ENCODE measurements around the gene TLR6. TPM values are rescaled to one million over a fixed set of nuclear protein-coding genes. Genes with fewer than 3 reads are reported as not detected.

Gene TLR6
- total RNA-seq, 4 donors from 2014 or later, result 1.5 to 14.9 (median 2.3) TPM

GRCh38 chr4:38784141-38784540, 72.5 kb downstream of the TLR6 start:
- no peak for DNase-seq
- Histone ChIP-seq H3K36me3 (no peaks in the 10 kb centered on the region), H3K4me1 (no peaks in the 10 kb centered on the region), H3K27me3 (no peaks in the 10 kb centered on the region), H3K27ac (no peak overlapping the region), H3K4me3 (no peak overlapping the region), H3K9me3 (no peaks in the 10 kb centered on the region)
- no peak for TF ChIP-seq CTCF (IDR thresholded peaks at IDR 0.05)
- no peak for TF ChIP-seq POLR2A (IDR thresholded peaks at IDR 0.05)

GRCh38 chr4:38783109-38783460, 73.5 kb downstream of the TLR6 start:
- Histone ChIP-seq H3K4me1 (no peaks in the 10 kb centered on the region), H3K36me3 (no peaks in the 10 kb centered on the region), H3K27me3 (no peaks in the 10 kb centered on the region), H3K4me3 (no peak overlapping the region), H3K27ac (no peak overlapping the region), H3K9me3 (no peaks in the 10 kb centered on the region)
- no peak for DNase-seq
- no peak for TF ChIP-seq CTCF (IDR thresholded peaks at IDR 0.05)
- TF ChIP-seq POLR2A (IDR thresholded peaks at IDR 0.05), result no peak

GRCh38 chr4:38782452-38783108, 74.0 kb downstream of the TLR6 start, which contains the start of gene TLR10:
TSS of gene TLR10 (minus strand) at chr4:38782990. CDS start at chr4:38775590, 7,400 bp downstream.
- TF ChIP-seq POLR2A (IDR thresholded peaks at IDR 0.05), result no peak
- peak; percentile 64 to 78 (median 70) for TF ChIP-seq CTCF (IDR thresholded peaks at IDR 0.05)
- H3K9me3 ChIP-seq, result no peaks in the 10 kb centered on the region
- H3K4me1 ChIP-seq, result no peaks in the 10 kb centered on the region
- no peaks in the 10 kb centered on the region for H3K36me3 ChIP-seq
- H3K4me3 ChIP-seq, result peak within 1 kb of the TSS in 2 of 4 donors; percentile 19 to 35
- H3K27ac ChIP-seq, result peak within 1 kb of the TSS in 2 of 4 donors; percentile 54 to 72
- peak in 2 of 3 donors; percentile 77 to 83 for DNase-seq
- H3K27me3 ChIP-seq, result no peaks in the 10 kb centered on the region

- Histone ChIP-seq H3K4me1 (no peaks in the 10 kb centered on the region), H3K27ac (peak overlapping the region in 2 of 4 donors; percentile 54 to 72), H3K9me3 (no peaks in the 10 kb centered on the region), H3K27me3 (no peaks in the 10 kb centered on the region), H3K36me3 (no peaks in the 10 kb centered on the region), H3K4me3 (peak overlapping the region in 2 of 4 donors; percentile 19 to 35)
- TF ChIP-seq CTCF (IDR thresholded peaks at IDR 0.05), result no peak
- no peak for TF ChIP-seq POLR2A (IDR thresholded peaks at IDR 0.05)
- peak in 1 of 3 donors; percentile 61 for DNase-seq
Observed at GRCh38 chr4:38781854-38782261, 74.8 kb downstream of the TLR6 start.

GRCh38 chr4:38780833-38781484, 75.7 kb downstream of the TLR6 start:
- H3K27ac ChIP-seq, result peak overlapping the region in 2 of 4 donors; percentile 54 to 72
- H3K4me3 ChIP-seq, result peak overlapping the region in 2 of 4 donors; percentile 19 to 35
- H3K4me1 ChIP-seq, result no peaks in the 10 kb centered on the region
- H3K36me3 ChIP-seq, result no peaks in the 10 kb centered on the region
- TF ChIP-seq POLR2A (IDR thresholded peaks at IDR 0.05) (no peak), CTCF (IDR thresholded peaks at IDR 0.05) (no peak)
- no peaks in the 10 kb centered on the region for H3K27me3 ChIP-seq
- no peak for DNase-seq
- H3K9me3 ChIP-seq, result no peaks in the 10 kb centered on the region
